NB4 (cell line): ENCODE results near the gene ACBD6.

ENCODE experiments used
- POLR2A ChIP-seq: IDR thresholded peaks from 2 replicates; pipeline ENCODE4 v1.6.1; 2011; ENCODE audit warnings: mild to moderate bottlenecking; ENCODE audit not compliant: insufficient read length; ENCODE audit errors: extremely low read depth
- TF ChIP-seq, protein P1 (sequence below): IDR thresholded peaks from one replicate; pipeline ENCODE4 v1.5.1; 2012; ENCODE audit warnings: low read depth, low read length

DNA sequence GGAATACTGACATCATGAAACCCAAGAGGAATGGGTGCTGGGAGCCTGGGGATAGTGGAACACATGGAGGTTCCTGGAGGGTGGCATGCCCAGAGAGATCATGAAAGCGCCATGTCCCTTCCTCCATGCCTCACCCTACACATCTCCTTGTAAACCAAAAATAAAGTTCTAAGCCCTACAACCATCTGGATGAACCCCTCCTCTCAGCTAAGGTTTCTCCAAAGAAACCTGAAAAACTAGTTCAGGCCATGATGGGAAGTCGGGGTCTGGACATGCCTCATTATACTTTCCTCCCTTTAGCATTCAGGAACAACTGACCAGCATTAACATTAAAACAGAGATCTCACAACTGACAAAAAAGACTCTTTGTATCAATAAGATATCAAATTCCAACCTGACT is 68.5 kb downstream of the ACBD6 start:
- TF ChIP-seq POLR2A = no peak
- TF ChIP-seq, protein P1, sequence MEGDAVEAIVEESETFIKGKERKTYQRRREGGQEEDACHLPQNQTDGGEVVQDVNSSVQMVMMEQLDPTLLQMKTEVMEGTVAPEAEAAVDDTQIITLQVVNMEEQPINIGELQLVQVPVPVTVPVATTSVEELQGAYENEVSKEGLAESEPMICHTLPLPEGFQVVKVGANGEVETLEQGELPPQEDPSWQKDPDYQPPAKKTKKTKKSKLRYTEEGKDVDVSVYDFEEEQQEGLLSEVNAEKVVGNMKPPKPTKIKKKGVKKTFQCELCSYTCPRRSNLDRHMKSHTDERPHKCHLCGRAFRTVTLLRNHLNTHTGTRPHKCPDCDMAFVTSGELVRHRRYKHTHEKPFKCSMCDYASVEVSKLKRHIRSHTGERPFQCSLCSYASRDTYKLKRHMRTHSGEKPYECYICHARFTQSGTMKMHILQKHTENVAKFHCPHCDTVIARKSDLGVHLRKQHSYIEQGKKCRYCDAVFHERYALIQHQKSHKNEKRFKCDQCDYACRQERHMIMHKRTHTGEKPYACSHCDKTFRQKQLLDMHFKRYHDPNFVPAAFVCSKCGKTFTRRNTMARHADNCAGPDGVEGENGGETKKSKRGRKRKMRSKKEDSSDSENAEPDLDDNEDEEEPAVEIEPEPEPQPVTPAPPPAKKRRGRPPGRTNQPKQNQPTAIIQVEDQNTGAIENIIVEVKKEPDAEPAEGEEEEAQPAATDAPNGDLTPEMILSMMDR = no peak
